ENCODE data around the gene DARS1. TPM values are rescaled to one million over a fixed set of nuclear protein-coding genes. Genes with fewer than 3 reads are reported as not detected.

DARS1 gene
- 44.0 and 88.9 TPM in 2 replicates for polyA plus RNA-seq (2011; rRNA removed)
- 27.0 and 31.2 TPM in 2 replicates for polyA minus RNA-seq (2011; rRNA and poly(A)+ RNA removed)

- peak; percentile 53 for DNase-seq (ENCODE audit: low read depth)
- Histone ChIP-seq H3K36me3 (ENCODE audit: control insufficient read depth, insufficient read depth, low read length) (peaks cover 3% of the 10 kb centered on the region; the same call in 1 of the 2 replicates), H3K4me3 (ENCODE audit: low read depth, low read length) (peak within 1 kb of the TSS; percentile 93), H3K27me3 (ENCODE audit: control insufficient read depth, insufficient read depth, low read length) (no peaks in the 10 kb centered on the region)
- ChIA-PET CTCF (no interaction called here), POLR2A (interaction anchor here (0.8 kb wide), 2 partner anchors 40 to 393 kb away, joined by 3 to 5 read pairs; no protein-coding TSS in a partner anchor)
- TF ChIP-seq, protein P1, sequence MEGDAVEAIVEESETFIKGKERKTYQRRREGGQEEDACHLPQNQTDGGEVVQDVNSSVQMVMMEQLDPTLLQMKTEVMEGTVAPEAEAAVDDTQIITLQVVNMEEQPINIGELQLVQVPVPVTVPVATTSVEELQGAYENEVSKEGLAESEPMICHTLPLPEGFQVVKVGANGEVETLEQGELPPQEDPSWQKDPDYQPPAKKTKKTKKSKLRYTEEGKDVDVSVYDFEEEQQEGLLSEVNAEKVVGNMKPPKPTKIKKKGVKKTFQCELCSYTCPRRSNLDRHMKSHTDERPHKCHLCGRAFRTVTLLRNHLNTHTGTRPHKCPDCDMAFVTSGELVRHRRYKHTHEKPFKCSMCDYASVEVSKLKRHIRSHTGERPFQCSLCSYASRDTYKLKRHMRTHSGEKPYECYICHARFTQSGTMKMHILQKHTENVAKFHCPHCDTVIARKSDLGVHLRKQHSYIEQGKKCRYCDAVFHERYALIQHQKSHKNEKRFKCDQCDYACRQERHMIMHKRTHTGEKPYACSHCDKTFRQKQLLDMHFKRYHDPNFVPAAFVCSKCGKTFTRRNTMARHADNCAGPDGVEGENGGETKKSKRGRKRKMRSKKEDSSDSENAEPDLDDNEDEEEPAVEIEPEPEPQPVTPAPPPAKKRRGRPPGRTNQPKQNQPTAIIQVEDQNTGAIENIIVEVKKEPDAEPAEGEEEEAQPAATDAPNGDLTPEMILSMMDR (IDR thresholded peaks at IDR 0.05; ENCODE audit: insufficient read depth, low read depth, low read length): no peak
Observed at GRCh38 chr2:135985018-135985825, at the start of gene DARS1. Gene DARS1 (minus strand): TSS chr2:135985626. CDS start chr2:135985468, 158 bp downstream.

DNA sequence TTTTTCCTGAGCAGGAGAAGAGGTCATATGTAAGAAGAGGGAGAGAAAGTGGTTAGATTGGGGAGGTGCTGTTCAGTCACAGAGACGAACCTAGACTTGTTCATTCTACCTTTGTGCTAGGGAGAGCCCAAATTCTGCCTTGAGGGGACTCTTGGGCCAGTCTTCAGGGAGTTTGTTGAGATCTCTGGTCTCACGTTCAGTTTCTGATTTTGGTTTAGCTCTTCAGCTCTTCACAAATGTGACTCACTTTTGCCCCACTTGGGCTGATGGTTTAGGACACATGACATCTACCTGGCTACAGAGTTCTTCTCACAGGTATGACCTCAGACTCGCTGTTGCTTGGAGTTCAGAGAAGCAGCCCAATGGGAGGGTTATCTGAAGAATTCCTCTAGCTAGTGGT lies 49.2 kb upstream of the DARS1 start:
- TF ChIP-seq, protein P1 (IDR thresholded peaks at IDR 0.05; ENCODE audit: insufficient read depth, low read depth, low read length): no peak
- Histone ChIP-seq H3K4me3 (ENCODE audit: low read depth, low read length) (no peak overlapping the region), H3K36me3 (ENCODE audit: control insufficient read depth, insufficient read depth, low read length) (no peaks in the 10 kb centered on the region), H3K27me3 (ENCODE audit: control insufficient read depth, insufficient read depth, low read length) (peaks cover 5% of the 10 kb centered on the region)
- DNase-seq (ENCODE audit: low read depth): no peak
- POLR2A ChIA-PET: no interaction called here
- CTCF ChIA-PET: interaction anchor here (0.6 to 0.9 kb wide), 2 partner anchors 19 to 24 kb away, joined by 3 to 4 read pairs; no protein-coding TSS in a partner anchor

GRCh38 chr2:136032817-136033535 lies 47.5 kb upstream of the DARS1 start:
- POLR2A ChIA-PET: no interaction called here
- CTCF ChIA-PET: no interaction called here
- H3K27me3 ChIP-seq (ENCODE audit: control insufficient read depth, insufficient read depth, low read length): peaks cover 5% of the 10 kb centered on the region
- TF ChIP-seq, protein P1 (IDR thresholded peaks at IDR 0.05; ENCODE audit: insufficient read depth, low read depth, low read length): no peak
- H3K36me3 ChIP-seq (ENCODE audit: control insufficient read depth, insufficient read depth, low read length): no peaks in the 10 kb centered on the region
- no peak overlapping the region for H3K4me3 ChIP-seq (ENCODE audit: low read depth, low read length)
- no peak for DNase-seq (ENCODE audit: low read depth)

DNA sequence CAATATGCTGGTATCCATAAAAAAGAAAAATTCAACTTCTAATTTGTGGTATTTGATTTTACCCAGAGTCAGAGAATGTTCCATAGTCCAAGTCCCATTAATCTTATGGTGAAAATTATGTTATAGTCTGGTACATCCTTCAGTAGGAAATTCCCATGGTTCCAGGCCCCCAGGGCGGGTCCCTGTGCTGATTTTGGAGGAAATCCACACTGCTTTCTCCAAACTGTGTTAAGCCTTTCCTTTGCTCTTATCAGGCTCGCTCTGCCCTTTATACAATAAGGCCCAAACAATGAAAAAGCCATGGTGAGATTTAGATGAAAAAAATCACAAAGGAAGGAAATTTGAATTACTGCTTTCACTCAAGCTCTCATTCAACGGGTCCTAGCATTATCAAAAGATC lies 46.8 kb upstream of the DARS1 start:
- DNase-seq (ENCODE audit: low read depth): no peak
- Histone ChIP-seq H3K36me3 (ENCODE audit: control insufficient read depth, insufficient read depth, low read length) (no peaks in the 10 kb centered on the region), H3K27me3 (ENCODE audit: control insufficient read depth, insufficient read depth, low read length) (peaks cover 5% of the 10 kb centered on the region), H3K4me3 (ENCODE audit: low read depth, low read length) (no peak overlapping the region)
- POLR2A ChIA-PET: no interaction called here
- CTCF ChIA-PET: no interaction called here
- TF ChIP-seq, protein P1 (IDR thresholded peaks at IDR 0.05; ENCODE audit: insufficient read depth, low read depth, low read length): no peak

- DNase-seq (ENCODE audit: low read depth): no peak
Observed at GRCh38 chr2:136031711-136032110, 46.3 kb upstream of the DARS1 start.

More at GRCh38 chr2:136031711-136032110, 46.3 kb upstream of the DARS1 start:
- Histone ChIP-seq H3K36me3 (ENCODE audit: control insufficient read depth, insufficient read depth, low read length) (no peaks in the 10 kb centered on the region), H3K27me3 (ENCODE audit: control insufficient read depth, insufficient read depth, low read length) (peaks cover 5% of the 10 kb centered on the region), H3K4me3 (ENCODE audit: low read depth, low read length) (no peak overlapping the region)
- ChIA-PET POLR2A (no interaction called here), CTCF (interaction anchor here (0.6 kb wide), 1 partner anchor 14 kb away, joined by 3 read pairs; no protein-coding TSS in a partner anchor)
- TF ChIP-seq, protein P1 (IDR thresholded peaks at IDR 0.05; ENCODE audit: insufficient read depth, low read depth, low read length): no peak
